B cell (primary cell): ENCODE measurements around the gene ZNF625. TPM values are rescaled to one million over a fixed set of nuclear protein-coding genes. Genes with fewer than 3 reads are reported as not detected.

Source experiments
- ATAC-seq: fragments of 200-7000 bp; cut with Tn5 transposase; one replicate; pipeline ENCODE4 v1.10.0; 2021; ENCODE audit warnings: low read depth, mild to moderate bottlenecking, moderate number of reproducible peaks, moderate library complexity
- CTCF ChIA-PET: fragments of 350-600 bp; sonication (Branson Sonifier 250); formaldehyde crosslinking; loops from one replicate; lab custom pipeline; 2021; ENCODE audit warnings: antibody characterized with exemption, inconsistent platforms; lab: Charles Lee
- POLR2A ChIA-PET: fragments of 350-600 bp; sonication (Branson Sonifier 250); formaldehyde crosslinking; loops from one replicate; lab custom pipeline; 2021; ENCODE audit warnings: antibody characterized with exemption; lab: Charles Lee
- DNase-seq: peaks from one replicate; pipeline ENCODE4 v3.0.0; 2013
- H2AFZ ChIP-seq: 2 replicates; pipeline ENCODE4 v1.6.1; 2012; ENCODE audit warnings: mild to moderate bottlenecking, low read depth, low read length; ENCODE audit not compliant: insufficient read depth, poor library complexity, severe bottlenecking
- H3K27ac ChIP-seq, 2 donors: 1 replicate in 1 of 2; 2 replicates in 1 of 2; pipeline ENCODE4 v1.5.1; 2012 to 2013; ENCODE audit warnings: low read length in 2 of 2, mild to moderate bottlenecking in 2 of 2, moderate library complexity in 1 of 2
- H3K27me3 ChIP-seq, 4 experiments: fragments of 200-600 bp in 1 of 4; sonication (generic) in 1 of 4; replicated peaks in 1 of 4; 1 replicate in 2 of 4; 2 replicates in 2 of 4; pipeline versions ENCODE4 v1.6.1 to v1.7.0; 2013 to 2016; ENCODE audit warnings: low read length in 3 of 4, mild to moderate bottlenecking in 2 of 4, mixed read lengths in 1 of 4, moderate library complexity in 1 of 4; ENCODE audit not compliant: insufficient read depth in 4 of 4, control insufficient read depth in 3 of 4; ENCODE audit errors: control extremely low read depth in 1 of 4
- H3K36me3 ChIP-seq, 2 experiments: replicated peaks in 1 of 2; 1 replicate in 1 of 2; 2 replicates in 1 of 2; pipeline versions ENCODE4 v1.6.1 to v1.7.1; 2013; ENCODE audit warnings: low read length in 1 of 2; ENCODE audit not compliant: insufficient read depth in 2 of 2, control insufficient read depth in 1 of 2; ENCODE audit errors: control extremely low read depth in 1 of 2, extremely low read depth in 1 of 2
- H3K4me1 ChIP-seq, 2 donors: fragments of 200-600 bp in 1 of 2; sonication (generic) in 1 of 2; 1 replicate in 1 of 2; 2 replicates in 1 of 2; pipeline versions ENCODE4 v1.5.1 to v1.6.1; 2013 to 2017; ENCODE audit warnings: low read length in 2 of 2; ENCODE audit not compliant: control insufficient read depth in 2 of 2, insufficient read depth in 2 of 2
- H3K4me2 ChIP-seq: replicated peaks from 2 replicates; pipeline ENCODE3; 2012; ENCODE audit warnings: mild to moderate bottlenecking, low read depth, low read length; ENCODE audit not compliant: poor library complexity, severe bottlenecking
- H3K4me3 ChIP-seq, 5 experiments: fragments of 200-600 bp in 1 of 5; sonication (generic) in 1 of 5; 1 replicate in 3 of 5; 2 replicates in 2 of 5; pipeline versions ENCODE4 v1.5.1 to v1.7.0; 2011 to 2016; ENCODE audit warnings: low read length in 4 of 5, mild to moderate bottlenecking in 4 of 5, low read depth in 2 of 5, control low read depth in 1 of 5, moderate library complexity in 1 of 5; ENCODE audit not compliant: insufficient read depth in 1 of 5; ENCODE audit errors: control extremely low read depth in 1 of 5, extremely low read depth in 1 of 5
- H3K79me2 ChIP-seq: fragments of 200-600 bp; sonication (generic); one replicate; pipeline ENCODE4 v1.6.0; 2016; ENCODE audit warnings: low read length; ENCODE audit not compliant: control insufficient read depth, insufficient read depth
- H3K9ac ChIP-seq: fragments of 200-600 bp; sonication (generic); 2 replicates; pipeline ENCODE4 v1.6.1; 2017; ENCODE audit warnings: mild to moderate bottlenecking, low read length, moderate library complexity
- H3K9me3 ChIP-seq, 3 donors: one replicate each; pipeline versions ENCODE4 v1.6.1 to v1.7.1; 2013; ENCODE audit warnings: low read length in 2 of 3; ENCODE audit not compliant: control insufficient read depth in 2 of 3, insufficient read depth in 1 of 3; ENCODE audit errors: control extremely low read depth in 1 of 3
- H4K20me1 ChIP-seq: 2 replicates; pipeline ENCODE4 v1.6.0; 2012; ENCODE audit warnings: mild to moderate bottlenecking, low read length; ENCODE audit not compliant: insufficient read depth, control insufficient read depth, poor library complexity, severe bottlenecking
- H3K27ac Mint-ChIP-seq: one replicate; pipeline ENCODE4 v1.8.0; 2021; ENCODE audit warnings: mixed read lengths
- H3K27me3 Mint-ChIP-seq: one replicate; pipeline ENCODE4 v1.8.0; 2021; ENCODE audit warnings: mixed read lengths
- H3K4me1 Mint-ChIP-seq: one replicate; pipeline ENCODE4 v1.8.0; 2021; ENCODE audit warnings: mixed read lengths
- H3K4me3 Mint-ChIP-seq: one replicate; pipeline ENCODE4 v1.8.0; 2021; ENCODE audit warnings: mixed read lengths
- H3K9me3 Mint-ChIP-seq: one replicate; pipeline ENCODE4 v1.8.0; 2022; ENCODE audit warnings: mixed read lengths; ENCODE audit not compliant: insufficient read depth
- EZH2 ChIP-seq: IDR thresholded peaks from 2 replicates; pipeline ENCODE4 v1.6.1; 2012; ENCODE audit warnings: borderline replicate concordance, low read depth, mild to moderate bottlenecking, moderate library complexity, low read length; ENCODE audit not compliant: insufficient read depth, poor library complexity, severe bottlenecking
- WGBS: methylation state at CpG from one replicate; pipeline ENCODE4 v1.1.5; 2013; ENCODE audit warnings: missing lambda C conversion rate; ENCODE audit not compliant: insufficient coverage; 5-methylcytosine and 5-hydroxymethylcytosine counted together
- intact Hi-C: fragments of 100-400 bp; cut with micrococcal nuclease; formaldehyde crosslinking; loops from one replicate; pipeline ENCODE4 v1.10.0; 2022
- polyA plus RNA-seq: library from polyadenylated mRNA; depleted of rRNA; stranded (reverse); fragments of >200 nt; gene quantifications from 2 replicates; pipeline ENCODE4 v1.2.3, GENCODE V29; 2012
- total RNA-seq, 2 donors: library from RNA; stranded (reverse); fragments of 120-200 nt in 1 of 2; gene quantifications; 1 replicate in 1 of 2; 2 replicates in 1 of 2; pipeline versions ENCODE4 v1.2.3 to v1.2.4, GENCODE V29; 2013 to 2022
- TF ChIP-seq, protein P1 (sequence below): fragments of 200-600 bp; IDR thresholded peaks from one replicate; pipeline ENCODE4 v1.8.0; 2022; ENCODE audit warnings: antibody characterized with exemption, mild to moderate bottlenecking

Gene ZNF625
- total and polyA plus RNA-seq, 2 donors (not counting 1 experiment from before 2014, with no cell fraction given) = 0.60 to 9.8 TPM

DNA sequence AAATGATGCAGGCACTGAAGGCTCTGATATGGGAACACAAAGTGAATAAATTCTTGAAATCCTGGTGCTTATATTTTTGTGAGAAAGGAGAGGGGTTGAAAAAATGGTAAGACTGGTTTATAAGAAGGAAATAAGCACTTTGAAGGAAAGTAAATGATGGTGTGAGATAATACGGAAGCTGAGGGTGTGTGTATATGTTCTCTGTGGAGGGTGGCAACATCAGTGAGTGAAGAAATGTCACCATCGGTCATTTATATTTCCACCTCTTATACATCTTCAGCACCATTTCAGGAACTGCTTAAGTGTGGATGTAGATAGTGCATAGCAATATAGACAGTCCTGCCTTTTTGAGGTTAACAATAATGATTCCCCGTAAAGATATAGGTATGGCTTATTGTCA, 23.8 kb upstream of the ZNF625 start:
- Histone ChIP-seq H3K27ac (no peak overlapping the region), H3K79me2 (peaks cover 98% of the 10 kb centered on the region), H3K27me3 (no peaks in the 10 kb centered on the region), H4K20me1 (peaks cover 37% of the 10 kb centered on the region), H3K4me1 (no peaks in the 10 kb centered on the region), H3K9me3 (peaks cover 1 to 46% (median 29%) of the 10 kb centered on the region in 3 donors), H3K9ac (no peak overlapping the region), H3K36me3 (peaks cover 6 to 16% of the 10 kb centered on the region in 2 experiments), H2AFZ (no peak overlapping the region), H3K4me3 (no peak overlapping the region), H3K4me2 (no peak overlapping the region)
- intact Hi-C loops = no loop called here
- 92% methylated on average over 1 of the region's 3 CpGs for WGBS
- DNase-seq = no peak
- no peak overlapping the region for H3K27ac Mint-ChIP-seq
- ATAC-seq = no peak
- ChIA-PET CTCF (no interaction called here), POLR2A (no interaction called here)
- no peak overlapping the region for H3K4me3 Mint-ChIP-seq
- H3K4me1 Mint-ChIP-seq = peaks cover 21% of the 10 kb centered on the region
- H3K9me3 Mint-ChIP-seq = peaks cover 15% of the 10 kb centered on the region
- H3K27me3 Mint-ChIP-seq = no peaks in the 10 kb centered on the region
- TF ChIP-seq, protein P1, sequence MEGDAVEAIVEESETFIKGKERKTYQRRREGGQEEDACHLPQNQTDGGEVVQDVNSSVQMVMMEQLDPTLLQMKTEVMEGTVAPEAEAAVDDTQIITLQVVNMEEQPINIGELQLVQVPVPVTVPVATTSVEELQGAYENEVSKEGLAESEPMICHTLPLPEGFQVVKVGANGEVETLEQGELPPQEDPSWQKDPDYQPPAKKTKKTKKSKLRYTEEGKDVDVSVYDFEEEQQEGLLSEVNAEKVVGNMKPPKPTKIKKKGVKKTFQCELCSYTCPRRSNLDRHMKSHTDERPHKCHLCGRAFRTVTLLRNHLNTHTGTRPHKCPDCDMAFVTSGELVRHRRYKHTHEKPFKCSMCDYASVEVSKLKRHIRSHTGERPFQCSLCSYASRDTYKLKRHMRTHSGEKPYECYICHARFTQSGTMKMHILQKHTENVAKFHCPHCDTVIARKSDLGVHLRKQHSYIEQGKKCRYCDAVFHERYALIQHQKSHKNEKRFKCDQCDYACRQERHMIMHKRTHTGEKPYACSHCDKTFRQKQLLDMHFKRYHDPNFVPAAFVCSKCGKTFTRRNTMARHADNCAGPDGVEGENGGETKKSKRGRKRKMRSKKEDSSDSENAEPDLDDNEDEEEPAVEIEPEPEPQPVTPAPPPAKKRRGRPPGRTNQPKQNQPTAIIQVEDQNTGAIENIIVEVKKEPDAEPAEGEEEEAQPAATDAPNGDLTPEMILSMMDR = no peak
- no peak for TF ChIP-seq EZH2

DNA sequence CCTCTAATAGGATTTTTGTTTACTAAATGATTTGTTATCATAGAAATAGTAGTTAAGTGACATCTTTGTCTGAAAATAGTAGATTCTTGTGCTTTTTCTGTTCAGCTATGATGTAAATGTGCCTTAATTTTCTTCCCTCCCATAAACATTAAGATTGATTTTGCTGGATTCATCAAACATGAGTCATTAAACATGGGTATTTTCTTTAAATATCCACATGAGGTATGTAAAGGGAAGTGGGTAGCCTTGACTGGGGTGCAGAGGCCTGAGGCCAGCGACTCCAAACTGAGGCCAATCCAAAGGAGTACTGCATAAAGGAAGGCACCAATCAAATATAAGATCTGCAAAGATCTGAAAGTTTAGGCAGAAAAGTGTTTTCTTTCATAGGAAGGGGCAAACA, 10.1 kb upstream of the ZNF625 start:
- DNase-seq (no peak), ATAC-seq (no peak)
- TF ChIP-seq, protein P1 = no peak
- TF ChIP-seq EZH2 = no peak
- H3K4me1 ChIP-seq = peaks cover 10 to 15% of the 10 kb centered on the region in 2 donors
- no peaks in the 10 kb centered on the region for H3K27me3 Mint-ChIP-seq
- H3K27ac Mint-ChIP-seq = no peak overlapping the region
- no peak overlapping the region for H3K9ac ChIP-seq
- no peak overlapping the region for H3K4me3 Mint-ChIP-seq
- no peak overlapping the region for H2AFZ ChIP-seq
- WGBS = no CpG with 5 or more reads among the region's 1 CpG
- CTCF ChIA-PET = no interaction called here
- peaks cover 94% of the 10 kb centered on the region for H3K79me2 ChIP-seq
- peak overlapping the region in 1 of 2 donors; percentile 60 for H3K27ac ChIP-seq
- H3K4me1 Mint-ChIP-seq = peaks cover 41% of the 10 kb centered on the region
- intact Hi-C loops = loop anchor here (10.0 kb wide), 1 partner anchor 318 kb away; the partner anchor contains the start of gene ZNF709
- no peaks in the 10 kb centered on the region for H3K27me3 ChIP-seq
- POLR2A ChIA-PET = no interaction called here
- no peak overlapping the region for H3K4me3 ChIP-seq
- H4K20me1 ChIP-seq = peaks cover 23% of the 10 kb centered on the region
- H3K4me2 ChIP-seq = no peak overlapping the region
- no peaks in the 10 kb centered on the region for H3K9me3 ChIP-seq
- no peaks in the 10 kb centered on the region for H3K9me3 Mint-ChIP-seq
- H3K36me3 ChIP-seq = peaks cover 0 to 21% of the 10 kb centered on the region in 2 experiments
